GM19455 (cell line): Measurements from ENCODE around the gene ARL14EP.

ENCODE experiments used
- ATAC-seq: cut with Tn5 transposase; IDR thresholded peaks from one replicate; pipeline ENCODE4 v1.9.1; 2021; ENCODE audit not compliant: unreplicated experiment

The ARL14EP gene

DNA sequence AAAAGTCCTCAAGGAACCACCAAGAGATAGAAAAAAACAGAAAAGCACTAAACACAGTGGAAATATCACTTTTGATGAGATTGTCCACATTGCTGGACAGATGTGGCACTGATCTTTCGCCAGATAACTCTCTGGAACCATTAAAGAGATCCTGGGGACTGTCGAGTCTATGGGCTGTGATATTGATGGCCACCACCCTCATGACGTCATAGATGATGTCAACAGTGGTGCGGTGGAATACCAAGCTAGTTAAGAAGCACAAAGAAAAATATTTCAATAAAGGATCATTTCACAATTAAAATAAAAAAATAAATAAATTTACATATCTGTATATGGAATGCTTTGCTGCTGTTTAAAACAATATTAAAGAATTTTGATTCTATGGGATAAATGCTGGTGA lies 45.5 kb downstream of the ARL14EP start:
- ATAC-seq = no peak

DNA sequence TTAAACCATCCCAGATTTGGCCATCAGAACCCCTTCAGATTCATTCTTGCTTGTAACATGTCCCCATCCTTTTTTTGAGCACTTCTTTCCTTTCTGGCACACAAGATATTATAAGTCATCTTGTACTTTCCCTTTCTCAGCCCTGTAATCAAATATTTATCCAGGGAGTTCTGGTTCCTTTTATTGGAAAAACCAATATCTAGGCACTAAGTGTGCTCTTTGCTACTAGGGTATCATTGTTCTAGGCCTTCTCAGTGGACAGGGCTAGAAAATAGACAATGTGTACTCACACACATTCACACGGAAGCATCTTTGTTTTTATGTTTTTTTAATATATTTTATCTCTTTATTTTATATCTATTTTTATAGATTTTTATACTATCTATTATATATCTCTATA lies 47.3 kb downstream of the ARL14EP start:
- ATAC-seq = no peak

DNA sequence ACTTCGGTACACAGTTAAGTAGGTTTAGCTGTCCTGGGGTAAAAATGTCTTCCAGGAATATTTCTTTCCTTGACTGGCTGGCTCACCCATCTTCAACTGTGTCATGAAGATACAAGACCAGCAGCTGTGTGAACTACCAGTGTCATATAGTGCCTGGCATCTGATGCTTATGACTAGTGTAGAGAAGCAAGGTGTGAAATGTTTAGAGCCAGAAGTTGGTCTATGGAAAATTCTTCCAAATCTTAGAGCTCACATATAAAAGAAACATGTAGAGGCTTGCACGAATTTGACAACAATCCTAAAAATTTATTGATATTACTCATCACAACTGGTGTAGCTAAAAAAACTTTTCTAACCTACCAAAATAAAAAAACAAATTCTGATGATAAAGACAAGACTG lies 54.4 kb downstream of the ARL14EP start:
- no peak for ATAC-seq

DNA sequence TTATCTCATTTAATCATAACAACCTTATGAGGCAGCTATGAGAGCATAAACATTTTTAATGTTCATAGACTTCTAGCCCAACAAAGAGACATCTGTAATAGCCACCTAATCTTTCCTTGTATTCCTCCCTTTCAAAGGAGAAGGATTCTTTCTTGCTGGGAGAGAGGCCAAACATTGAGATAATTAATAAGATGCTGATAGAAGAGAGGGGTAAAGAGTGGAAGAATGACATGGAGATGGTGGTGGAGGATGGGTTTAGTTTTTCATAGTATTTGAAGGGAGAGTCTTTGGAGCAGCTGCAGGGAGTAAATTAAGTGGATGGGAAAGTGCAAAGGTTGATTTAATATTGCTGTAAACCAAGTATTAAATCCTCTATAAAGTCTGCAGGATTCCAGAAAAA lies 57.9 kb downstream of the ARL14EP start:
- ATAC-seq = no peak

DNA sequence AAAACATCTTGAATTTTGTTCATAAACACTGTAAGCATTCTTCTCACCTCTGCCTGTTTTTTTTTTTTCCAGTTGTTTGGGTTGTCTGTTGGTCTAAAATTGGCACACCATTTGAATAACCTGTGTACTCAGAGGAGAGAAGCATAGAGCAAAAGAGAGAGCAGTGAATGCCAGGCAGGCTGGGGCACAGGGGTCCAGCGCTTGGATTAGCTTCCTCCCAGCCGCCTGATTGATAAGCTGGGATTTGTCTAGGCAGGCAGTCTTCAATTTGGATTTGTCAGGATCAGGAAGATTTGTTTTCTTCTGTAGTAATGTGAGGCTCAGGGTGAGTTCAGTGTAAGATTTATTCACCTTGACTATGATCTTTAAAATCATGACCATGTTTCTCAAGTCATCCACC lies 59.0 kb downstream of the ARL14EP start:
- ATAC-seq = no peak
